Measurements from ENCODE around the gene SORBS2. TPM values are rescaled to one million over a fixed set of nuclear protein-coding genes. Genes with fewer than 3 reads are reported as not detected.

The SORBS2 gene
- total RNA-seq, 1 donor from 2014 or later: 18.8 TPM

- DNase-seq (ENCODE audit: low read depth): no peak
- H3K36me3 ChIP-seq (ENCODE audit: control insufficient read depth, insufficient read depth, low read length): no peaks in the 10 kb centered on the region
- TF ChIP-seq, protein P1, sequence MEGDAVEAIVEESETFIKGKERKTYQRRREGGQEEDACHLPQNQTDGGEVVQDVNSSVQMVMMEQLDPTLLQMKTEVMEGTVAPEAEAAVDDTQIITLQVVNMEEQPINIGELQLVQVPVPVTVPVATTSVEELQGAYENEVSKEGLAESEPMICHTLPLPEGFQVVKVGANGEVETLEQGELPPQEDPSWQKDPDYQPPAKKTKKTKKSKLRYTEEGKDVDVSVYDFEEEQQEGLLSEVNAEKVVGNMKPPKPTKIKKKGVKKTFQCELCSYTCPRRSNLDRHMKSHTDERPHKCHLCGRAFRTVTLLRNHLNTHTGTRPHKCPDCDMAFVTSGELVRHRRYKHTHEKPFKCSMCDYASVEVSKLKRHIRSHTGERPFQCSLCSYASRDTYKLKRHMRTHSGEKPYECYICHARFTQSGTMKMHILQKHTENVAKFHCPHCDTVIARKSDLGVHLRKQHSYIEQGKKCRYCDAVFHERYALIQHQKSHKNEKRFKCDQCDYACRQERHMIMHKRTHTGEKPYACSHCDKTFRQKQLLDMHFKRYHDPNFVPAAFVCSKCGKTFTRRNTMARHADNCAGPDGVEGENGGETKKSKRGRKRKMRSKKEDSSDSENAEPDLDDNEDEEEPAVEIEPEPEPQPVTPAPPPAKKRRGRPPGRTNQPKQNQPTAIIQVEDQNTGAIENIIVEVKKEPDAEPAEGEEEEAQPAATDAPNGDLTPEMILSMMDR (IDR thresholded peaks at IDR 0.05; ENCODE audit: insufficient read depth, low read length, poor library complexity, severe bottlenecking): no peak
- no peaks in the 10 kb centered on the region for H3K27me3 ChIP-seq (ENCODE audit: control insufficient read depth, insufficient read depth, low read length)
- no peak overlapping the region for H3K4me3 ChIP-seq (ENCODE audit: low read depth, low read length)
Observed at GRCh38 chr4:185774845-185775680, 36.9 kb downstream of the SORBS2 start.

GRCh38 chr4:185774131-185774653, 37.8 kb downstream of the SORBS2 start:
- H3K27me3 ChIP-seq (ENCODE audit: control insufficient read depth, insufficient read depth, low read length): no peaks in the 10 kb centered on the region
- no peaks in the 10 kb centered on the region for H3K36me3 ChIP-seq (ENCODE audit: control insufficient read depth, insufficient read depth, low read length)
- TF ChIP-seq, protein P1 (IDR thresholded peaks at IDR 0.05; ENCODE audit: insufficient read depth, low read length, poor library complexity, severe bottlenecking): no peak
- peak overlapping the region; percentile 9 for H3K4me3 ChIP-seq (ENCODE audit: low read depth, low read length)
- DNase-seq (ENCODE audit: low read depth): no peak

DNA sequence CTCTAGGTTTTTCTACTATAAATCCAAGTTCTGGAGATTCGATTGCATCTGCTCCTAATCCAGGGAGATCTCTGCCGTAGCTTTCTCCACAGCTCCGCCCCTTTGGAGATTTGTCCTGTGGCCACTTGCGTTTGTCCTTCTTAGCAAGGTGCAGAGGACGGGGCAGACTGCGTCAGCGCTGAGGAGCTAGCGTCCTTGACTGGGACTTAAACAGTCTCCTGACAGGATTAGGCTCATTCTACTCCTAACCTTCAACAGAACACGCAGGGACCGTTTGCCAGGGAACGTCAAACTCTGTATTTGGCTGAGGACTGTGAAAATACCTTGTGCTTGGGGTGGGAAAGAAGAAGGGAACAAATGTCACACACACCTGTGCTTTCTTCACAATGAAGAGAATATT, 38.6 kb downstream of the SORBS2 start:
- no peaks in the 10 kb centered on the region for H3K27me3 ChIP-seq (ENCODE audit: control insufficient read depth, insufficient read depth, low read length)
- no peak overlapping the region for H3K4me3 ChIP-seq (ENCODE audit: low read depth, low read length)
- TF ChIP-seq, protein P1 (IDR thresholded peaks at IDR 0.05; ENCODE audit: insufficient read depth, low read length, poor library complexity, severe bottlenecking): no peak
- no peaks in the 10 kb centered on the region for H3K36me3 ChIP-seq (ENCODE audit: control insufficient read depth, insufficient read depth, low read length)
- no peak for DNase-seq (ENCODE audit: low read depth)

DNA sequence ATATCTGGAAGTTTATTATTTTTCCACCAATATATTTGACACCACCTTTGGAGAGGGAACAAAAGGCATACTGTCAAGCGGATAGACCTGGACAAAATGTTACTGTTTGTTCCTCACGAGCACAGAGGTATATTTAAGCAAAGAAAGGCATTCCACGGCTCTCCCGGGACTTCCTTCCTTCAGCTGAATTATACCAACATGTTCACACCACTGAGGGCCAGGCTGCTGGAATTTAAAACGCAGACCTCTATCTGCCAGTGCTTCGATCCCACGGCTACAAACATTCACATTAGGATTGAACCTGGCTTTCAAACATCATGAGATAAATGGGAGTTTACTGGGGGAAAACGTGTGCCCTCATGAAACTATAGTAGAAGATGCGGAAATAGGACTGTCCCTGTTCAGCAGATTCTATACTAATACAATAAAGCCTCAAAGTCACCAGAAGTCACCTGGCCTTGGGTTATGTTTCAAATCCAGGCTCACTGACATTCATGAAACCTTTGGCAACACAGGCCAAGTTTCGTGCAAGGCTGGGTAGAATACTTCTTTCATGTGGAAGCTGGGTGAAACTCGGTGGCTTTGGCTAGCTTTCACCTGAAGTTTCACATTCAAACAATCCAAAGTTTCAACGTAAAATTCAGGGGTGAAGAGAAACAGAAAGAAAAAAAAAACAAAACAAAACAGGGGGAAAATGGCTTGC, 39.5 kb downstream of the SORBS2 start:
- no peak for DNase-seq (ENCODE audit: low read depth)
- TF ChIP-seq, protein P1 (IDR thresholded peaks at IDR 0.05; ENCODE audit: insufficient read depth, low read length, poor library complexity, severe bottlenecking): no peak
- Histone ChIP-seq H3K36me3 (ENCODE audit: control insufficient read depth, insufficient read depth, low read length) (no peaks in the 10 kb centered on the region), H3K27me3 (ENCODE audit: control insufficient read depth, insufficient read depth, low read length) (no peaks in the 10 kb centered on the region), H3K4me3 (ENCODE audit: low read depth, low read length) (no peak overlapping the region)

DNA sequence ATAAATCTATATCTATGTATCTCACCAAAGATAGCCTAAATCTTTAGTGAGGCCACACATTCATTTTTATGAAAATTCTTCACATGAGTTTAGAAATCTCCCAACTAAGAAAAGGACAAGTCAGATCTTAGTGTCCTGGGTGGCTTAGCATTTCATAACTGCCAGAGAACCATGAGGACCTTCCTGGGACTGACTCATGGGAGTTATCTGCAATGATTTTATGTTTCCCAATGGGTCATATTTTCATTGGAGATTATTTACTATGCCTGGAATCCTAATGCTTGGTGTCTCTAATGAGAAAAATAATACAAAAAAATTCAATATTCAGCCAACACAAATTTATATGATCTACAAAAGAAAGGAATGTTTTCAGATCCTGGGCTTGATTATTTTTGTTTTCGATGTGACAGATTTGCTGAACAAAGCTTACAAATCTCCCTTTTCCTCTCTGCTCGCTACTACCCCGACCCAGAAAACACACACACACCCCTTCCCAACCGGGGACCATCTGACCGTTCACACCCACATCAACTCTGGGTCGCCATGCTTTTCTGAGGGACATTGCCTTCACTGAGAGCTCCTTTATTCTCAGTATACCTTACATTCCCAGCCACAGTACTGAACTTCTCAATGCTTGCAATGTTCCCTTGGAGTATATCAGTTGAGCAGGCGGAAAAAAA, 40.1 kb downstream of the SORBS2 start:
- no peak for DNase-seq (ENCODE audit: low read depth)
- no peak overlapping the region for H3K4me3 ChIP-seq (ENCODE audit: low read depth, low read length)
- TF ChIP-seq, protein P1 (IDR thresholded peaks at IDR 0.05; ENCODE audit: insufficient read depth, low read length, poor library complexity, severe bottlenecking): no peak
- no peaks in the 10 kb centered on the region for H3K36me3 ChIP-seq (ENCODE audit: control insufficient read depth, insufficient read depth, low read length)
- H3K27me3 ChIP-seq (ENCODE audit: control insufficient read depth, insufficient read depth, low read length): no peaks in the 10 kb centered on the region
